WTC11 (cell line): Measurements from ENCODE around the gene EVC2. TPM values are rescaled to one million over a fixed set of nuclear protein-coding genes. Genes with fewer than 3 reads are reported as not detected.

ENCODE experiments used
- ATAC-seq: fragments of 200-7000 bp; cut with Tn5 transposase; 2 replicates; pipeline ENCODE4 v1.10.0; 2021; ENCODE audit warnings: mild to moderate bottlenecking, moderate library complexity
- CTCF ChIA-PET: fragments of 300-600 bp; sonication (Branson Sonifier 250); formaldehyde crosslinking; loops from one replicate; lab custom pipeline; 2021; ENCODE audit warnings: antibody characterized with exemption; lab: Charles Lee
- POLR2A ChIA-PET: fragments of 350-600 bp; sonication (Branson Sonifier 250); formaldehyde crosslinking; loops from one replicate; lab custom pipeline; 2021; ENCODE audit warnings: antibody characterized with exemption; lab: Charles Lee
- DNase-seq: peaks from one replicate; pipeline ENCODE4 v3.0.0; 2021; ENCODE audit warnings: low spot score
- H3K27ac Mint-ChIP-seq: 2 replicates; pipeline ENCODE4 v1.8.0; 2021; ENCODE audit warnings: mixed read lengths
- H3K27me3 Mint-ChIP-seq: 2 replicates; pipeline ENCODE4 v1.8.0; 2021; ENCODE audit warnings: low read depth, mild to moderate bottlenecking, moderate library complexity, mixed read lengths
- H3K36me3 Mint-ChIP-seq: 2 replicates; pipeline ENCODE4 v1.8.0; 2021; ENCODE audit warnings: mixed read lengths
- H3K4me1 Mint-ChIP-seq: 2 replicates; pipeline ENCODE4 v1.8.0; 2022; ENCODE audit warnings: mixed read lengths
- H3K4me3 Mint-ChIP-seq: 2 replicates; pipeline ENCODE4 v1.8.0; 2021; ENCODE audit warnings: mild to moderate bottlenecking, moderate library complexity, mixed read lengths
- H3K9me3 Mint-ChIP-seq: 2 replicates; pipeline ENCODE4 v1.8.0; 2021; ENCODE audit warnings: mixed read lengths
- CDX4 ChIP-seq: fragments of 250-450 bp; sonication (Bioruptor Pico); IDR thresholded peaks from 2 replicates; pipeline ENCODE4 v1.9.0; 2021; ENCODE audit warnings: moderate library complexity, mild to moderate bottlenecking, inconsistent platforms, borderline replicate concordance
- E2F1 ChIP-seq: sonication (generic); formaldehyde crosslinking; IDR thresholded peaks from 2 replicates; pipeline ENCODE4 v1.8.0; 2022; ENCODE audit warnings: mild to moderate bottlenecking, missing genetic modification reagents
- ELF4 ChIP-seq: sonication (generic); formaldehyde crosslinking; IDR thresholded peaks from 2 replicates; pipeline ENCODE4 v1.8.1; 2022; ENCODE audit warnings: low read depth, mild to moderate bottlenecking, moderate library complexity, missing genetic modification reagents
- EMX1 ChIP-seq: fragments of 250-450 bp; sonication (Bioruptor Pico); IDR thresholded peaks from 2 replicates; pipeline ENCODE4 v1.8.0; 2021; ENCODE audit warnings: mild to moderate bottlenecking
- FOXJ3 ChIP-seq: sonication (generic); formaldehyde crosslinking; IDR thresholded peaks from 2 replicates; pipeline ENCODE4 v1.9.0; 2021; ENCODE audit warnings: missing genetic modification reagents, mild to moderate bottlenecking, borderline replicate concordance
- FOXP4 ChIP-seq: sonication (generic); formaldehyde crosslinking; IDR thresholded peaks from 2 replicates; pipeline ENCODE4 v1.8.0; 2022; ENCODE audit warnings: mild to moderate bottlenecking, missing genetic modification reagents
- GABPB1 ChIP-seq: sonication (generic); formaldehyde crosslinking; IDR thresholded peaks from 2 replicates; pipeline ENCODE4 v1.8.1; 2023; ENCODE audit warnings: mild to moderate bottlenecking, missing genetic modification reagents
- GTF2I ChIP-seq: fragments of 250-450 bp; sonication (Bioruptor Pico); conservative IDR thresholded peaks from 2 replicates; pipeline ENCODE4 v1.4.0; 2021; ENCODE audit warnings: mild to moderate bottlenecking
- HMGA2 ChIP-seq: fragments of 250-450 bp; sonication (Bioruptor Pico); IDR thresholded peaks from 2 replicates; pipeline ENCODE4 v1.4.0; 2021; ENCODE audit warnings: mild to moderate bottlenecking, moderate library complexity
- JAZF1 ChIP-seq: fragments of 250-450 bp; sonication (Bioruptor Pico); IDR thresholded peaks from 2 replicates; pipeline ENCODE4 v1.9.0; 2021; ENCODE audit warnings: moderate library complexity, mild to moderate bottlenecking, inconsistent platforms
- RORB ChIP-seq: fragments of 250-450 bp; sonication (Bioruptor Pico); IDR thresholded peaks from 2 replicates; pipeline ENCODE4 v1.9.0; 2021; ENCODE audit warnings: mild to moderate bottlenecking
- TEAD4 ChIP-seq: sonication (generic); formaldehyde crosslinking; IDR thresholded peaks from 2 replicates; pipeline ENCODE4 v1.8.0; 2022; ENCODE audit warnings: mild to moderate bottlenecking, missing genetic modification reagents
- ZNF263 ChIP-seq: sonication (generic); formaldehyde crosslinking; IDR thresholded peaks from 2 replicates; pipeline ENCODE4 v1.8.1; 2022; ENCODE audit warnings: low read depth, mild to moderate bottlenecking, moderate library complexity, missing genetic modification reagents
- ZNF396 ChIP-seq: fragments of 250-450 bp; sonication (Bioruptor Pico); IDR thresholded peaks from 2 replicates; pipeline ENCODE4 v1.8.0; 2021; ENCODE audit warnings: mild to moderate bottlenecking, moderate library complexity, borderline replicate concordance
- ZNF416 ChIP-seq: fragments of 250-450 bp; sonication (Bioruptor Pico); IDR thresholded peaks from 2 replicates; pipeline ENCODE4 v1.9.0; 2021; ENCODE audit warnings: mild to moderate bottlenecking, inconsistent platforms
- total RNA-seq: library from RNA; stranded (reverse); gene quantifications from 3 replicates; pipeline ENCODE4 v1.2.3, GENCODE V29; 2021
- TF ChIP-seq, protein P1 (sequence below): sonication (generic); formaldehyde crosslinking; IDR thresholded peaks from 2 replicates; pipeline ENCODE4 v1.8.1; 2023; ENCODE audit warnings: mild to moderate bottlenecking, moderate library complexity, missing genetic modification reagents
- TF ChIP-seq, protein P2 (sequence below): sonication (generic); formaldehyde crosslinking; IDR thresholded peaks from 2 replicates; pipeline ENCODE4 v1.8.1; 2023; ENCODE audit warnings: mild to moderate bottlenecking, missing genetic modification reagents, borderline replicate concordance

The EVC2 gene
- total RNA-seq, 1 experiment from 2014 or later, result 4.8 TPM

DNA sequence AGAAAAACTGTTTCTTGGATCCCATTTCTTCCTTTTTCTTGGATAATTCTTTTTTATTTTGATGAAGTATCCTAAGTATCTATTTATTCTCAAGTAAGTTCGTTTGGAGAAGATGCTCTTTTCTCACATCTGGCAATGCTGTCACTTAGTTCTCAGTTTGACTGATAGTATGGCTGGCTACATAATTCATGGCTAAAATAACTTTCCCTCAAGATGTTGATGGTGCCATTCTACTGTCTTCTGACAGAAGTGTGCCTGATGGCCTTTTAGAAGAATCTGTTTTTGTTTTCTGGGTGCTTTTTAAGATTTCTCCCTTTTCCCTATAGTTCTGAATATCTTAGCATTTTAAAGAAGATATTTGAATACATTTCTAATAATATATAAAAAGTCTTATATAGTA is 41.6 kb downstream of the EVC2 start (continued):
- no peak for TF ChIP-seq JAZF1 (CRISPR knock-in tag)
- TF ChIP-seq GABPB1, result no peak
- TF ChIP-seq, protein P1, sequence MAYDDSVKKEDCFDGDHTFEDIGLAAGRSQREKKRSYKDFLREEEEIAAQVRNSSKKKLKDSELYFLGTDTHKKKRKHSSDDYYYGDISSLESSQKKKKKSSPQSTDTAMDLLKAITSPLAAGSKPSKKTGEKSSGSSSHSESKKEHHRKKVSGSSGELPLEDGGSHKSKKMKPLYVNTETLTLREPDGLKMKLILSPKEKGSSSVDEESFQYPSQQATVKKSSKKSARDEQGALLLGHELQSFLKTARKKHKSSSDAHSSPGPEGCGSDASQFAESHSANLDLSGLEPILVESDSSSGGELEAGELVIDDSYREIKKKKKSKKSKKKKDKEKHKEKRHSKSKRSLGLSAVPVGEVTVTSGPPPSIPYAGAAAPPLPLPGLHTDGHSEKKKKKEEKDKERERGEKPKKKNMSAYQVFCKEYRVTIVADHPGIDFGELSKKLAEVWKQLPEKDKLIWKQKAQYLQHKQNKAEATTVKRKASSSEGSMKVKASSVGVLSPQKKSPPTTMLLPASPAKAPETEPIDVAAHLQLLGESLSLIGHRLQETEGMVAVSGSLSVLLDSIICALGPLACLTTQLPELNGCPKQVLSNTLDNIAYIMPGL (CRISPR knock-in tag), result no peak
- TF ChIP-seq ZNF396 (CRISPR knock-in tag), result no peak
- TF ChIP-seq E2F1 (CRISPR knock-in tag), result no peak
- TF ChIP-seq ZNF416, result no peak
- no peak for TF ChIP-seq EMX1 (CRISPR knock-in tag)

DNA sequence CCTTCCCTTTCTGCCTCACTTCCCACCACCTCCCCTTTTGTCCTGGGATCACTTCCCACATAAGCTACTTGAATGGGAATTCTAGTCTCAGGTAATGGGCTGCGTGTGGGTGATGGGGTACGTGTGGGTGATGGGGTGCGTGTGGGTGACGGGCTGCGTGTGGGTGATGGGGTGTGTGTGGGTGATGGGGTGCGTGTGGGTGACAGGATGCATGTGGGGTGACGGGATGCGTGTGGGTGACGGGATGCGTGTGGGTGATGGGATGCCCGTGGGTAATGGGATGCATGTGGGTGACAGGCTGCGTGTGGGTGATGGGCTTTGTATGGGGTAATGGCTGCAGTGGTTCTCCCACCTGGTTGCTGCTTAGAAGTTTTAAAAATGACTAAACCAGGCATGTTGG is 43.6 kb downstream of the EVC2 start:
- ATAC-seq (no peak), DNase-seq (no peak)
- H3K27me3 Mint-ChIP-seq, result no peaks in the 10 kb centered on the region; the same call in 1 of the 2 replicates
- H3K4me3 Mint-ChIP-seq, result no peak overlapping the region
- ChIA-PET POLR2A (no interaction called here), CTCF (no interaction called here)
- no peaks in the 10 kb centered on the region for H3K4me1 Mint-ChIP-seq
- H3K36me3 Mint-ChIP-seq, result peaks cover 50% of the 10 kb centered on the region
- no peak overlapping the region for H3K27ac Mint-ChIP-seq
- H3K9me3 Mint-ChIP-seq, result peaks cover 21% of the 10 kb centered on the region
- TF ChIP-seq FOXJ3 (CRISPR knock-in tag), result no peak
- TF ChIP-seq GABPB1, result no peak
- no peak for TF ChIP-seq TEAD4 (CRISPR knock-in tag)
- no peak for TF ChIP-seq FOXP4 (CRISPR knock-in tag)
- TF ChIP-seq CDX4 (CRISPR knock-in tag), result no peak
- TF ChIP-seq GTF2I, result no peak
- no peak for TF ChIP-seq ZNF396 (CRISPR knock-in tag)
- TF ChIP-seq ELF4, result no peak
- TF ChIP-seq ZNF263 (CRISPR knock-in tag), result no peak
- no peak for TF ChIP-seq RORB (CRISPR knock-in tag)
- TF ChIP-seq, protein P2, sequence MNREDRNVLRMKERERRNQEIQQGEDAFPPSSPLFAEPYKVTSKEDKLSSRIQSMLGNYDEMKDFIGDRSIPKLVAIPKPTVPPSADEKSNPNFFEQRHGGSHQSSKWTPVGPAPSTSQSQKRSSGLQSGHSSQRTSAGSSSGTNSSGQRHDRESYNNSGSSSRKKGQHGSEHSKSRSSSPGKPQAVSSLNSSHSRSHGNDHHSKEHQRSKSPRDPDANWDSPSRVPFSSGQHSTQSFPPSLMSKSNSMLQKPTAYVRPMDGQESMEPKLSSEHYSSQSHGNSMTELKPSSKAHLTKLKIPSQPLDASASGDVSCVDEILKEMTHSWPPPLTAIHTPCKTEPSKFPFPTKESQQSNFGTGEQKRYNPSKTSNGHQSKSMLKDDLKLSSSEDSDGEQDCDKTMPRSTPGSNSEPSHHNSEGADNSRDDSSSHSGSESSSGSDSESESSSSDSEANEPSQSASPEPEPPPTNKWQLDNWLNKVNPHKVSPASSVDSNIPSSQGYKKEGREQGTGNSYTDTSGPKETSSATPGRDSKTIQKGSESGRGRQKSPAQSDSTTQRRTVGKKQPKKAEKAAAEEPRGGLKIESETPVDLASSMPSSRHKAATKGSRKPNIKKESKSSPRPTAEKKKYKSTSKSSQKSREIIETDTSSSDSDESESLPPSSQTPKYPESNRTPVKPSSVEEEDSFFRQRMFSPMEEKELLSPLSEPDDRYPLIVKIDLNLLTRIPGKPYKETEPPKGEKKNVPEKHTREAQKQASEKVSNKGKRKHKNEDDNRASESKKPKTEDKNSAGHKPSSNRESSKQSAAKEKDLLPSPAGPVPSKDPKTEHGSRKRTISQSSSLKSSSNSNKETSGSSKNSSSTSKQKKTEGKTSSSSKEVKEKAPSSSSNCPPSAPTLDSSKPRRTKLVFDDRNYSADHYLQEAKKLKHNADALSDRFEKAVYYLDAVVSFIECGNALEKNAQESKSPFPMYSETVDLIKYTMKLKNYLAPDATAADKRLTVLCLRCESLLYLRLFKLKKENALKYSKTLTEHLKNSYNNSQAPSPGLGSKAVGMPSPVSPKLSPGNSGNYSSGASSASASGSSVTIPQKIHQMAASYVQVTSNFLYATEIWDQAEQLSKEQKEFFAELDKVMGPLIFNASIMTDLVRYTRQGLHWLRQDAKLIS (CRISPR knock-in tag), result no peak
- TF ChIP-seq HMGA2 (CRISPR knock-in tag), result no peak
